HepG2 (cell line): ENCODE measurements around the gene PLCXD1. TPM values are rescaled to one million over a fixed set of nuclear protein-coding genes. Genes with fewer than 3 reads are reported as not detected.

Source experiments
- ATAC-seq: fragments of 200-7000 bp; cut with Tn5 transposase; 3 replicates; pipeline ENCODE4 v1.9.1; 2020; ENCODE audit warnings: mild to moderate bottlenecking, moderate library complexity
- BruUV-seq: library from RNA; stranded (reverse); fragments of 400-500 nt; replicated peaks from 2 replicates; lab custom pipeline; 2021; lab: Mats Ljungman, UMichigan
- CTCF ChIA-PET: fragments of 300-600 bp; formaldehyde crosslinking; extraction: SDS; loops from one replicate; lab custom pipeline; 2021; ENCODE audit warnings: low total read pairs, inconsistent platforms, low intra/inter-chr PET ratio; lab: Yijun Ruan, JAX
- POLR2A ChIA-PET: fragments of 350-600 bp; sonication (Branson Sonifier 250); formaldehyde crosslinking; loops from one replicate; lab custom pipeline; 2020; ENCODE audit warnings: antibody characterized with exemption, inconsistent platforms; lab: Yijun Ruan, JAX
- DNase-seq: peaks from one replicate; pipeline ENCODE4 v3.0.0-alpha.2; 2015; ENCODE audit warnings: low spot score
- FAIRE-seq: peaks from 3 replicates; lab custom pipeline; 2011; peaks lifted over from hg19 to GRCh38; lab: Jason Lieb, UNC
- H2AFZ ChIP-seq: one replicate; pipeline ENCODE4 v1.6.1; 2011; ENCODE audit warnings: low read length, inconsistent platforms
- H3K27ac ChIP-seq: fragments of 300-600 bp; 3 replicates; pipeline ENCODE4 v1.8.0; 2011; ENCODE audit warnings: mixed run types, mild to moderate bottlenecking, mixed read lengths, low read length, inconsistent platforms; ENCODE audit not compliant: insufficient read depth; ENCODE audit errors: extremely low read length
- H3K27me3 ChIP-seq, 2 experiments: fragments of 200-600 bp in 1 of 2; 2 replicates in 1 of 2; 3 replicates in 1 of 2; pipeline versions ENCODE4 v1.6.0 to v1.8.0; 2011; ENCODE audit warnings: low read length in 2 of 2, mild to moderate bottlenecking in 2 of 2, moderate library complexity in 2 of 2, inconsistent platforms in 1 of 2; ENCODE audit not compliant: insufficient read depth in 2 of 2, control insufficient read depth in 1 of 2
- H3K36me3 ChIP-seq, 2 experiments: fragments of 200-600 bp in 1 of 2; replicated peaks in 1 of 2; 2 replicates in 1 of 2; 3 replicates in 1 of 2; pipeline versions ENCODE4 v1.5.1 to v1.8.0; 2011; ENCODE audit warnings: low read length in 2 of 2, inconsistent platforms in 1 of 2; ENCODE audit not compliant: insufficient read depth in 2 of 2, control insufficient read depth in 1 of 2
- H3K4me1 ChIP-seq: 2 replicates; pipeline ENCODE4 v1.5.1; 2012; ENCODE audit warnings: low read length, inconsistent platforms; ENCODE audit not compliant: insufficient read depth
- H3K4me2 ChIP-seq: 2 replicates; pipeline ENCODE4 v1.6.0; 2011; ENCODE audit warnings: low read depth, low read length, inconsistent platforms
- H3K4me3 ChIP-seq, 3 experiments: fragments of 200-600 bp in 1 of 3; sonication (generic), shearing (Covaris generic) in 1 of 3; replicated peaks in 1 of 3; 2 replicates each; pipeline ENCODE4 v1.5.1; 2011 to 2016; ENCODE audit warnings: low read length in 3 of 3, inconsistent platforms in 2 of 3, low read depth in 2 of 3, mild to moderate bottlenecking in 2 of 3, control low read depth in 1 of 3, mixed read lengths in 1 of 3; ENCODE audit not compliant: insufficient read depth in 1 of 3
- H3K79me2 ChIP-seq: one replicate; pipeline ENCODE4 v1.6.1; 2011; ENCODE audit warnings: low read length, inconsistent platforms; ENCODE audit not compliant: insufficient read depth
- H3K9ac ChIP-seq: 2 replicates; pipeline ENCODE4 v1.6.0; 2011; ENCODE audit warnings: mild to moderate bottlenecking, low read depth, low read length, inconsistent platforms; ENCODE audit not compliant: insufficient read depth
- H3K9me3 ChIP-seq: 2 replicates; pipeline ENCODE4 v1.5.1; 2012; ENCODE audit warnings: mild to moderate bottlenecking, low read length
- H4K20me1 ChIP-seq: 2 replicates; pipeline ENCODE4 v1.6.0; 2011; ENCODE audit warnings: inconsistent platforms, mild to moderate bottlenecking, low read length, moderate library complexity; ENCODE audit not compliant: insufficient read depth
- CBX1 ChIP-seq: IDR thresholded peaks from one replicate; pipeline ENCODE4 v1.6.1; 2016; ENCODE audit warnings: antibody characterized with exemption, low read depth
- CENPT ChIP-seq: sonication (generic); formaldehyde crosslinking; IDR thresholded peaks from 2 replicates; pipeline ENCODE4 v1.8.0; 2022; ENCODE audit warnings: low read depth, mild to moderate bottlenecking, moderate library complexity, missing genetic modification reagents
- GRHL1 ChIP-seq: sonication (generic); formaldehyde crosslinking; conservative IDR thresholded peaks from 2 replicates; pipeline ENCODE4 v1.8.0; 2022; ENCODE audit warnings: missing genetic modification reagents
- MXD4 ChIP-seq: IDR thresholded peaks from 2 replicates; pipeline ENCODE4 v1.6.1; 2016; ENCODE audit warnings: mild to moderate bottlenecking, missing biosample characterization, missing genetic modification reagents
- NCOA2 ChIP-seq: sonication (generic); formaldehyde crosslinking; IDR thresholded peaks from 2 replicates; pipeline ENCODE4 v1.8.0; 2022; ENCODE audit warnings: inconsistent platforms
- PATZ1 ChIP-seq: sonication (generic); formaldehyde crosslinking; IDR thresholded peaks from 2 replicates; pipeline ENCODE4 v1.4.0; 2020; ENCODE audit warnings: missing genetic modification reagents
- PBX2 ChIP-seq: IDR thresholded peaks from 2 replicates; pipeline ENCODE4 v1.6.1; 2016; ENCODE audit warnings: control low read depth
- SP2 ChIP-seq: sonication (generic); formaldehyde crosslinking; IDR thresholded peaks from 2 replicates; pipeline ENCODE4 v1.5.1; 2020; ENCODE audit warnings: mild to moderate bottlenecking, missing genetic modification reagents
- ZBTB34 ChIP-seq: sonication (generic); formaldehyde crosslinking; IDR thresholded peaks from 2 replicates; pipeline ENCODE4 v1.8.0; 2022; ENCODE audit warnings: mild to moderate bottlenecking, missing genetic modification reagents
- ZNF143 ChIP-seq: sonication (generic); formaldehyde crosslinking; IDR thresholded peaks from 2 replicates; pipeline ENCODE4 v1.4.0; 2020; ENCODE audit warnings: missing genetic modification reagents
- WGBS: methylation state at CpG from one replicate; pipeline ENCODE4 v1.1.6; 2017; ENCODE audit warnings: low lambda C conversion rate; 5-methylcytosine and 5-hydroxymethylcytosine counted together
- in situ Hi-C: cut with HindIII; loops from 2 replicates; pipeline ENCODE4 v1.10.0; 2017; ENCODE audit warnings: low pct_unique_long_range_greater_than_20kb; ENCODE audit not compliant: extremely low pct_ligation_motif_present
- intact Hi-C: fragments of 100-400 bp; cut with micrococcal nuclease; formaldehyde crosslinking; loops from one replicate; pipeline ENCODE4 v1.10.0; 2022; ENCODE audit not compliant: unreplicated experiment
- polyA plus RNA-seq, 8 experiments: library from polyadenylated mRNA; depleted of rRNA in 3 of 8; stranded (reverse) in 7 of 8; unstranded in 1 of 8; fragments of >200 nt; fragmentation: Illumina TruSeq in 4 of 8; extraction: Trizol in 4 of 8; gene quantifications; 2 replicates each; pipeline versions ENCODE4 v1.2.1 to v1.2.3, GENCODE V29; 2011 to 2016; ENCODE audit warnings: low read depth in 4 of 8, missing spikeins in 1 of 8, mixed read lengths in 1 of 8; ENCODE audit not compliant: insufficient read depth in 1 of 8
- total RNA-seq, 5 experiments: library from RNA; depleted of rRNA; stranded (reverse); fragments of >200 nt; fragmentation: Illumina TruSeq; extraction: Trizol; gene quantifications; 2 replicates each; pipeline ENCODE4 v1.2.3, GENCODE V29; 2016; ENCODE audit warnings: low read depth in 1 of 5

PLCXD1 gene
- total and polyA plus RNA-seq, 2 of the 13 experiments (the other 11 are each of a cell fraction or from before 2014, with no cell fraction given), result 87.7 to 153 TPM

- Histone ChIP-seq H3K9me3 (no peaks in the 10 kb centered on the region), H3K4me2 (no peak overlapping the region), H3K9ac (no peak overlapping the region), H3K4me1 (peaks cover 28% of the 10 kb centered on the region), H4K20me1 (no peaks in the 10 kb centered on the region), H3K27ac (no peak overlapping the region), H3K4me3 (no peak overlapping the region), H3K79me2 (no peaks in the 10 kb centered on the region), H3K27me3 (peaks cover 0 to 2% of the 10 kb centered on the region in 2 experiments; a peak in 1 of 5 replicates), H2AFZ (no peak overlapping the region), H3K36me3 (no peaks in the 10 kb centered on the region)
- no peak for FAIRE-seq
- intact Hi-C loops (no loop called here), in situ Hi-C loops (no loop called here)
- ChIA-PET POLR2A (no interaction called here), CTCF (no interaction called here)
- BruUV-seq, result no TSS peak
- no peak for DNase-seq
- TF ChIP-seq MXD4 (CRISPR knock-in tag) (no peak), CBX1 (no peak)
- WGBS, result 77% methylated on average over 17 of the region's 44 CpGs
- no peak for ATAC-seq
These were observed 27.5 kb upstream of the PLCXD1 start for GRCh38 chrX:253451-254297.

GRCh38 chrX:254630-255215 is 26.5 kb upstream of the PLCXD1 start:
- DNase-seq (no peak), FAIRE-seq (no peak), ATAC-seq (no peak)
- WGBS, result 88% methylated on average over 20 of the region's 27 CpGs
- Histone ChIP-seq H3K4me1 (peaks cover 34% of the 10 kb centered on the region), H3K4me2 (no peak overlapping the region), H3K27me3 (peaks cover 0 to 2% of the 10 kb centered on the region in 2 experiments; a peak in 1 of 5 replicates), H3K79me2 (no peaks in the 10 kb centered on the region), H4K20me1 (no peaks in the 10 kb centered on the region), H3K9me3 (no peaks in the 10 kb centered on the region), H3K36me3 (no peaks in the 10 kb centered on the region), H2AFZ (no peak overlapping the region), H3K27ac (no peak overlapping the region), H3K9ac (no peak overlapping the region), H3K4me3 (no peak overlapping the region)
- intact Hi-C loops, result no loop called here
- CTCF ChIA-PET, result no interaction called here
- no TSS peak for BruUV-seq
- POLR2A ChIA-PET, result no interaction called here
- in situ Hi-C loops, result no loop called here
- TF ChIP-seq NCOA2 (CRISPR knock-in tag) (no peak), GRHL1 (CRISPR knock-in tag) (no peak), PATZ1 (CRISPR knock-in tag) (no peak), PBX2 (no peak), ZNF143 (CRISPR knock-in tag) (no peak), ZBTB34 (CRISPR knock-in tag) (no peak), SP2 (CRISPR knock-in tag) (no peak), CENPT (no peak)
